Stimulated activated CD8-positive, alpha-beta memory T cell treated with anti-CD3 and anti-CD28 coated beads, Interleukin-7, amount 100 ng/mL, for 4 hours (primary cell): ENCODE results near the gene SPO11.

Experiments
- DNase-seq, 2 donors: peaks; one replicate each; pipeline ENCODE4 v3.0.0-alpha.2; 2020; ENCODE audit warnings: low read depth in 2 of 2

The SPO11 gene, protein sequence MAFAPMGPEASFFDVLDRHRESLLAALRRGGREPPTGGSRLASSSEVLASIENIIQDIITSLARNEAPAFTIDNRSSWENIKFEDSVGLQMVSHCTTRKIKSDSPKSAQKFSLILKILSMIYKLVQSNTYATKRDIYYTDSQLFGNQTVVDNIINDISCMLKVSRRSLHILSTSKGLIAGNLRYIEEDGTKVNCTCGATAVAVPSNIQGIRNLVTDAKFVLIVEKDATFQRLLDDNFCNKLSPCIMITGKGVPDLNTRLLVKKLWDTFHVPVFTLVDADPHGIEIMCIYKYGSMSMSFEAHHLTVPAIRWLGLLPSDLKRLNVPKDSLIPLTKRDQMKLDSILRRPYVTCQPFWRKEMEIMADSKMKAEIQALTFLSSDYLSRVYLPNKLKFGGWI

DNA sequence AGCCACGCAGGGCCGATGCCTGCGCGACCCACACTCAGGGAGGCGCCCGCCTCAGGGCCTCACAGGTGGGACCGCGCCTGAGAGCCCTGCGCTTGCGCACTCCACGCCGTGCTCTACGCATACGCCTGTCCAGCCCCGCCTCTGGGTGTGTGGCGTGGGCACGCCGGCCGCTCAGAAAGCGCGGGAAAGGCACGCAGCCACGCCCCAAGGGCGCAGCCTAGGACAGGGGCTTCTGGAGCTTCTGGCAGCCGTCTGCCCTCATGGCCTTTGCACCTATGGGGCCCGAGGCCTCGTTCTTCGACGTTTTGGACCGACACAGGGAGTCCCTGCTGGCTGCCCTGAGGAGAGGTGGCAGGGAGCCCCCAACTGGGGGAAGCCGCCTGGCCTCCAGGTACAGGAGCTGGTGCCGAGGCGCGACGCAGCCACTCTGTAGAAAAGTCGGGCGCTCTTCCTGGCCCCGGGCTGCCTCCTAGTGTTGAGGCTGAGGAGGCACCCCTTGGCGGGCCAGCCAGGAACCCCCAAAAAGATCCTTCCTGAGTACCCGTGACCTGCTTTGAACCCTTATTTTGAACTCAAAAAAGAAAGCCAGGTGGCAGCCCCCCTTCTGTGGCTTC is at the start of gene SPO11:
TSS of gene SPO11 (plus strand) at position 196 of the 614 bp plus-strand sequence. CDS start at position 261, 65 bp downstream.
- no peak for DNase-seq

DNA sequence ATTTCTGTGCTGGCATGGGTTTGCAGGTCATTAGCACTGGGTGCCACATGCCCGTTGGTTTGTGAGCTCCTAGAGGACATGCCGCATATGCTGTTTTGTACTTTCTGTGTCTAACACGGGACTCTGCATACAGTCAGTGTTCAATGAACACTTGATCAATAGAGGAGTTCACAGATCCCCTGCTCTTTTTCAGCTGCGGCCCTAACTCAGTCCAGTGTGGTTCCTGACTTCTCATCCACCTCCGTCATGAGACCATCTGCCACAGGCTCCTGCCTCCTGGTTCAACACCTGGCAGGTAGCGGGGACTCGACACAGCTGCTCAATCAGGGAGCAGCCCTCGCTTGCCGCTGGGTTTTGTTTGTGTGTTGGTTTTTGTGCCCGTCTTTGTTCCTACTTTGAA is 49.4 kb upstream of the SPO11 start:
- DNase-seq: no peak

DNA sequence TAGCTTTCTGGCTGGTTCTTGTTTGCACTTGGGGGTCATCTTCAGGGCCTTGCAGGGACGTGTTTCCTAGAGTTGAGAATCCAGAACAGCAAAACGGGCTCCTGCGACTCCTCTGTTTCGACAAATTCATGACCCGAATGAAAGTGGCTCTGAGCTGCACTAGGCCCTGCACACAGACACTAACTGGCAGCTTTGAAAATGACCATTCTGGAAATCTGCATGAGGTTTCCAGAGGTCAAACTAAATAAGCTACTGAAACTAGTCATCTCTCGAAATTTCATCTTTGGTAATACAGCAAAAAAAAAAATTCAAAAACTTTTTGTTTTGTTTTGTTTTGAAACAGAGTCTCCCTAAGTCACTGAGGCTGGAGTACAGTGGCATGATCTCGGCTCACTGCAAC is 47.7 kb upstream of the SPO11 start:
- DNase-seq: no peak

DNA sequence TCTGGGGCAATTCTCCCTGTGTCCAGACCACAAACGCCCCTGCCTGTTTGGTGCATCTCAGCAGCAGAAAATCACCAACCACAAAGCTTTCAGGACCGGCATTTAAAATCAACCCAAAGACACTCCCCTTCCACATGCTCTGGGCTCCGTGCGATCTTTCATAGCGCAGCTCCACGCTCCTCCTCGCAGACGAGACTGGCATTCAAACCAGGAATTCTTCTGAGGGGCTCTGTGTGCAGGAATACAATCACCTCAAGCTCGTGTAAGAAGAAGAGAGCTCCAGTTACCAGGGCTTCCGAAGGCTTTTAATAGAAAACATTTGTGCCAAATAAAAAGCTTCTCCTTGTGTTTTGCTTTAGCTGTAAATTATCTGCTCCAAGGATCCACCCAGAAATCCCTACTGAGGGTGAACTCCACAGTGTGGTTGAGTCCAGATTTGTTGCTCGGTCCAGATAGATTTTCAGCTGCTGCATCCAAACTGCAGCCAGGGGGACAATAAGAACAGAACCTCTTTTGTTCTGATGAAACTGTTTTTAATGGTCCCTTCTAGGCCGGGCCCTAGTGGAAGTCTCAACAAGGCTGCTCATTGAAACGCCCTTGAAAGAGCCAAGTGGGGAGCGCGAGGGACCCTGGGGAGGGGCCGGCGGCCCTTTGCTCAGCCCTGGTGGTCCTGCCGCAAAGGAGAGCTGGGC is 46.8 kb upstream of the SPO11 start:
- DNase-seq: no peak

DNA sequence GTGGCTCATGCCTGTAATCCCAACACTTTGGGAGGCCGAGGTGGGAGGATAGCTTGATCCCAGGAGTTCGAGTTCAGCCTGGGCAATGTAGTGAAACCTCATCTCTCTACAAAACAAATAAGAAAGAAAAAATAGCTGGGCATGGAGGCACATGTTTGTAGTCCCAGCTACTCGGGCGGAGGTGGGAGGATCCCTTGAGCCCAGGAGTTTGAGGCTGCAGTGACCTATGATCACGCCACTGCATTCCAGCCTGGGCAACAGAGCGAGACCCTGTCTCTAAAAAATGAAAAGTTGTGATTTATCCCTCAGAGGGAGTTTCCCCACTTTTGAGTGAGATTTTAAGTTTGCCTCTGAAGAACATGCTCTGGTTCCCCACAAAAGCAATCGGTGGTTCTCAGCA is 45.7 kb upstream of the SPO11 start:
- DNase-seq: no peak

DNA sequence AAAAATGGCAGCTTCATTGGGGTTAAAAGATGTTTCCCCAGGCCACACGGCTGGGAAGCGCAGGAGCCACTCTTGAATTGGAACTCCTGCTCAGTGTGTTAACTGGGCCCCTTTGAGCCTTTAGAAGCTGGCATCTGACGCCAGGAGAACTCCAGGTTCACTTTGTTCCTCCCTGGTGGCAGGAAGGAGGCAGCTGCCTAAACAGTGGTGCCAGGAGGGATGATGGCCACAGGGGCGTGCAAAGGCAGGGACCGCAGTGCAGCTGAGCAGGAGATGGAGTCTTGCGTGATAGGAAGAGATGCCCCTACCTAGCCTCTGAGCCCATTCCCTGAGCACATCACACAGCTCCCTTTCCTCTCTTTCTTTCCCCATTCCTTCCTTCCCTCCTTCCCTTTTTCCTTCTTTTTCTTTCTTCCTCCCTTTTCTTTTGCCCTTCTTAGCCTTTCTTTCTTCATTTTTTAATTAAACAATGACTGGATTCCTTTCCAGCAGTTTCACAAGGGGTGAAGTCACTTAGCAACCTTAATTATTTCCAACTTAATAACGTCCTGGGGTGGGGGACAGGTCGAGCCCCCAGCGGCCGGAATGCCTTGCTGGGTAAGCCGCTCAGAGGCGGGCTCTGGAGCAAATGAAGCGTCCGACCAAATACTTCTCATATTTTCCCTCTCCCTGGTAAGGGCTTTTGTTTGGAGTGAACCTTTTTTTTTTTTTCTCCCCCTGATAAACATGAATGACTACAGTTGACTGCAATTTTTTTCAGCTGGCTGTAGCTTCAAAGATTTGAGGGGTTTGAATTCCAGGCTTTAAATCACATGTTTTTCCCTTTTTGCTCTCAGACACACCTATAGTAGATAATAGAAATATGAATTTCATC is 42.4 kb upstream of the SPO11 start:
- no peak for DNase-seq

DNA sequence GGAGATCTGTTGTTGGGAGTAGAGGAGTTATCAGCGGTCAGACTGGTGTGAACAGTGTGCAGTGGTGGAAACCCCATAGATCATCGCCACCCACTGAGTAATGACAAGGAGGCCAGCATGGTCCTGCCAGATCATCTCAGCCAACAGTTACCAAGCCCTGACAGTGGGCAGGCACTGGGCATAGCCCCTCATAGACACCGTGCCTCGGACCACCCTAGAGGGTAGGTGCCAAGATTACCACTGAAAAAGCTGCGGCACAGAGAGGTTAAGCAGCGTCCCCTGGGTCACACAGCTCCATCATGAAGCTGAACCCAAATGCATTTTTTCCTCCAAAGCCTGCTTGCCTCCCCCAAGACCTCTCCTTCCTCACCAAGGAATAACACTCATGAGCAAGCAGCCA is 41.7 kb upstream of the SPO11 start:
- DNase-seq: no peak

DNA sequence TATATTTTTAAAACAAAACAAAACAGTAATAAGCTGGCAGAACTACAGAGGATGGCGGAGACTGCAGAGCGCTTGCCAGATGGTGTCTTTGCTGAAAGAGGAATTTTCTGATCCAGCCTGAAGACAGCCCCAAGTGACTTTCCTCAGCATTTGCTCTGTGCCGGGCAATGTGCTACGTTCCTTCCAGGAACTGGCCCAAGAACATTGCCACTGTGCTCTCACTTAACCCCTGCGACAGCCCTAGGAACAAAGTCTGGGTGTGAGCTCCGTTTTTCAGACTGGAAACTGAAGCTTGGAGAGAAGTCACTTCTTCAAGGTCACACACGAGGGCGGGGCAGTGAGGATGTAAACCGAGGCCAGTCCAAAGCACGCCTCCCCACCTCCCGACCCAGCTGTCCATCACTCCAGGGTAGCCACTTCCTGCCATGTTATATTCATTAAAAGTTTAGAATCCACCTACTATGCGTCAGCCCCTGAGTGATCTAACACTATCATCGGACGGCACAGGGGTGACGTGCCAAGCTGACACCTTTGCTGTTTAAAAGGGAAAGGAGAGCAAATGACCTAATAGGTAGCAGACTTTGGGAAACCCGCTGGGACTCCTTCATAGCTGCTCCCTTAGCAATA is 40.8 kb upstream of the SPO11 start:
- no peak for DNase-seq

DNA sequence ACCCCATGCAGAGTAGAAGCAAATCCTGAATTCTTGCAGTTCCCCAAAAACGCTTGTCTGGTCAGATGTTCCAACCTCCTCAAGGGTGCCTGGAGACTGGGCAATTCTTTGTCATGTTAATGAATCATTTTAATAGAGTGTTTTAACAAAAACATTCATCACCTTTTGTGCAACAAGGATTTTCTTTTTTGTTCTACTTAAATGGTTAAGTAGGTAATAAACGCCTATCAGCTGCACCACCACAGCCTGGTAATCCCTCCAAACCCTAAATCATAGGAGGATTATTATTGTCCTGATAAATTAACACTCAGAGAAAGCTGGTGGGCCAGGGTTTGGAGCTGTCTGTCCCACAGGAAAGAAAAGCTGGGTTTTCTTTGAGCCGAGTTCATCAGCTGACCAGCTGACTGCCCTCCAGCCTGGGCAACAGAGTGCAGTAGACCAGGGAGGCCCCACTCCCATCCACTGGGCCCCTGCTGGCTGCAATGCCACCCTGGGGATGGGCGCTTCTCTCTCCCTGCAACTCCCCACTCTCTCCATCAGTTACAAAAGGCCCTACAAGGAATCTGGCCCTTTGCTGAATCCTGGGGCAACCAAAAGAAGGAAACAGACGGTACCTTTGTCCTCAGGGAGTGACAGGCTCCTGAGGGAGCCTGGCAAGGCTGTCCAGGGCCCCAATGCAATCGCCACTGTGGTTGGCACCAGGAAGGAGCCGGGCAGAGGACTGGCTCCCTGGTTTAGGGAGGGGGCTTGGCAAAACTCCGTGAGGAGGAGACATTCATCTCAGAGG is 40.0 kb upstream of the SPO11 start:
- no peak for DNase-seq

DNA sequence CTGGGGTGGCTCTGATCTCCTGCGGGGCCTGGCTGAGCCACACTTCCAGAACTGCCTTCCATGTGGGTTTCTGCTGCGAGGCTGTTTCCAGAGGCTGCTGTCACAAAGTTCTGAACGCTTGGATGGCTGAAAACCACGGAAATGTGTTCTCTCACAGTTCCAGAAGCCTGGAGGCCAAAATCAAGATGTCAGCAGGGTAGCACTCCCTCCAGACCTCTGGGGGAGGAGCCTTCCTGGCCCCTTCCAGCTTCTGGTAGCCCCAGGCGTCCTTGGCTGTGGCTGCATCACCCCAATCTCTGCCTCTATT is 39.5 kb upstream of the SPO11 start:
- no peak for DNase-seq

DNA sequence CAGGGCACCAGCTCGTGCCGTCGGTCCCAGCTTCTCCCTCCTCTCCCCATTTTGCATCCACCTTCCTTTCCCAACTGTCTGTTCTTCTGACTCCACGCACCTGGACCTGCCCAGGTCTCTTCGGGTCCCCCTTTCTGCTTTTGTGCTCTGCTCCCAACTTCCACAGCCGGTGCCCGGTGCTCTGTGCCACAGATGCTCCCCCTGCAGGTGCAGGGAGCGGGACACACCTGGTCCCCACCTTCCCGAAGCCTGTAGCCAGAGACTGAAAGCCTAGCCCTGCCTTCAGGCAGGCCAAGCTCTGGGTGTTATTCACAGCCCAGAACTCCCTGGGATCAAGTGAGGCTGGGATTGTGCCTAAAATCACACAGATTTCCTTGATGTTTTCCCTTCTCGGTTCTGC is 38.6 kb upstream of the SPO11 start:
- no peak for DNase-seq

DNA sequence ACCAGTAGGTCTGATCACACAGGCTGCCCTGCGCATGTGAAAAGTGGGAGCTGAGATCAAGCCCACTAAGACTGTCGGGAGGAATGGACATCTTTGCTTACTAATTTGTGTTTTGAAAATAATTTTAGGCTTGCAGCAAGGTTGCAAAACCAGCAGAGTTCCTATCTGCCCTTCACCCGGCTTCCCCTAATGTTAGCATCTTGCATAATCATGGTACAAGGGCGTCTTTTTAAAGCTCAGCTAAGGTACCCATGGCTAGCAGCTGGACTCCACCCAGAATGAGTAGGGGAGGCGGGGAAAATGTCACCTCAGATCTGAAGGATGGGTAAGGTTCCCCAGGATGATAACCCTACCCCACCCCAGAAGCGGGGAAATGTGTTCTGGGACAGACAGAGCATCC is 37.9 kb upstream of the SPO11 start:
- no peak for DNase-seq

DNA sequence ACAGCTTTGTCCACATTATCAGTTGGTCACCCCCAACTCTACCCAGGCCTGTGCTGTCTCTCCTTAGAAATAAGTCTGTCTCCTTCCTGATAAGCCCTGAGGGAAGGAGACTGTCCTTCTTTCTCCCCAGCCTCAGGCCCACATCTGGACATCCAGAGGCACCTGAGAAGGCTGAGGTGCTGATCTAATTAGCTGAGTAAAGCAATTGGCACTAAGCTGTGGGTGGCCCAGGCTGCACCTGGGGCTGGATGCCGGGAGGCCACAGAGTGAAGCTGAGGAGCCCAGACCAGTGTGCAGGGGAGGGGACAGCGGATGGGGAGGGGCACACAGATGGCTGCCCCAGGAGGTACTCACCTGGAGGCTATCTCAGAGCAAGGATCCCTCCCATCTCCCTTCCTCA is 37.0 kb upstream of the SPO11 start:
- DNase-seq: no peak

DNA sequence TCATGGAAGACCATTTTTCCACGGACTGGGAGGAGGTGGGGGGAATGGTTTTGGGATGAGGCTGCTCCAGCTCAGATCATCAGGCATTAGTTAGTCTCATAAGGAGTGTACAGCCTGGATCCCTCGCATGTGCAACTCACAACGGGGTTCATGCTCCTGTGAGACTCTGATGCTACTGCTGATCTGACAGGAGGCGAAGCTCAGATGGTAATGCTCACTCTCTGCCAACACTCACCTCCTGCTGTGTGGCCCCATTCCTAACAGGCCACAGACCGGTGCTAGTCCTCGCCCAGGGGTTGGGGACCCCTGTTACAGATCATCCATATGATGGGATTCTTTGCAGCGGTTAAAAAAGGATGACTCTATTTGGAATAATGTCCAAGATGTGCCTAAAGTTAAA is 35.6 kb upstream of the SPO11 start:
- DNase-seq: no peak

DNA sequence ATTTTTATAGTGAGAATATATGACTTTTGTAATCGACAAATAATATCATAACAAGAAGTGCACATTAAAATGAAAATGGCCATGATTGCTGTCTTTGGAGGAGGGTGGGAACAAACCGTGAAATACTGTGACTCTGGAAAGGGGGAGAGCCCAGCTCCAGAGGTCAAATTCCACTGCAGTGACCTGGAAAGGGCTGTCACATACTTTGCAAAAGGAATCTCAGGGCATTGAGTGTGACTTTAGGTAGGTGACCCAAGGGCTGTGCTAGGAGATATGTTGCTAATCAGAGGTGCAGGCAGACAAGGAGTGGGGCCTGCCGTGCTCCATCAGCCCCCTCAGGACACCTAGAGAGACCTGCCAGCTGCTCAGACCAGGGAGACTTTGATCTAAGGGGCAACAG is 35.1 kb upstream of the SPO11 start:
- no peak for DNase-seq

DNA sequence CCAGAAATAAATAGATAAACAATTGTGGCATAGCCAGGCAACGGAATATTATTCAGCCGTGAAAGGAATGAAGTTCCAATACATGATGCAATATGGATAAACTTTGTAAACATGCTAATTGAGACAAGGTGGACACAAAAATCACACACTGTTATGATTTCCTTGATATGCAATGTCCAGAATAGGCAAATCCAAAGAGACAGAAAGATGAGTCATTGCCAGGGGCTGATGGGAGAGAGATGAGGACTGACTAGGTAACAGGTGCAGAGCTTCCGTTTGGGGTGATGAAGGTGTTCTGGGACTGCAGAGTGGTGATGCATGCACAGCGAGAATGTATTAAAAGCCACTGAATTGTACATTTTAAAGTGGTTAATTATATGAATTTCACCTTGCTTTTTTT is 31.1 kb upstream of the SPO11 start:
- DNase-seq: no peak

DNA sequence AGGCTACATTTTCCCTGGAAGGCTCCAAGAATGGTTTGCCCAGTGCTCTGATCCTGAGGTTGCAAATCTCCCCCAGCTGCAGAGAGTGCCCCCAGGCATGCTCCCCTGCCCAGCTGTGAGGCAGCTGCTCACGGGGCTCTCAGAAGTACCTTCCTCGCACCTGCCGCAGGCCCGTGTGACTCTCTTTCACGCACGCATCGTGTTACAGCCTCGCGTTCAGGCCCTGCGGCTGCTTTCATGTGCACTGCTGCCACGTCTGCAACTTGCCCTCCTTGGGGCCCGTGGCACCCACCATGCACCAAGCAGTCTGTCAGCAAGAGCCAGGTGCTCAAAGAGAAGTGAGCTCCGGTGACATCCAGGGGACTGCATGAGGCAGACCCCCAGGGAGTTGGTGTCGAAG is 28.6 kb upstream of the SPO11 start:
- no peak for DNase-seq

DNA sequence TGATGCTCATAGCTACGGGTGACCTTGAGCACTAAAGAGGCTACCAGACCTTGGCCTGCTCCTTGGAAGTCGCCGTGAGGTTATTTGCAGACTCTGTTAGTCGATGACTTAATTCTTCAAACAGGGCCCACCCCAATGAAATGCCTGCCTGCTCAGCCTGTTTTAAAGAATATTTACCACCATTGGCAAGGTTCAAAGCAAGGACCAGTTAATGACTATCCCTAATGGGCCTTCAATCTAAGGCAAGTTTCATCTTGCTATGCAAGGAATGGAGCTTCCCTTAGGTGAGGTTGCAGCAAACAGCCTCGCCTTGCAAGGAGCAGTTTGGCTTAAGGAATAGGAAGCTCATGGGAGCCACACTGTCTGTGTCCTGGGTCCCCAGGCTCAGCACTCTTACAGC is 22.9 kb upstream of the SPO11 start:
- no peak for DNase-seq

DNA sequence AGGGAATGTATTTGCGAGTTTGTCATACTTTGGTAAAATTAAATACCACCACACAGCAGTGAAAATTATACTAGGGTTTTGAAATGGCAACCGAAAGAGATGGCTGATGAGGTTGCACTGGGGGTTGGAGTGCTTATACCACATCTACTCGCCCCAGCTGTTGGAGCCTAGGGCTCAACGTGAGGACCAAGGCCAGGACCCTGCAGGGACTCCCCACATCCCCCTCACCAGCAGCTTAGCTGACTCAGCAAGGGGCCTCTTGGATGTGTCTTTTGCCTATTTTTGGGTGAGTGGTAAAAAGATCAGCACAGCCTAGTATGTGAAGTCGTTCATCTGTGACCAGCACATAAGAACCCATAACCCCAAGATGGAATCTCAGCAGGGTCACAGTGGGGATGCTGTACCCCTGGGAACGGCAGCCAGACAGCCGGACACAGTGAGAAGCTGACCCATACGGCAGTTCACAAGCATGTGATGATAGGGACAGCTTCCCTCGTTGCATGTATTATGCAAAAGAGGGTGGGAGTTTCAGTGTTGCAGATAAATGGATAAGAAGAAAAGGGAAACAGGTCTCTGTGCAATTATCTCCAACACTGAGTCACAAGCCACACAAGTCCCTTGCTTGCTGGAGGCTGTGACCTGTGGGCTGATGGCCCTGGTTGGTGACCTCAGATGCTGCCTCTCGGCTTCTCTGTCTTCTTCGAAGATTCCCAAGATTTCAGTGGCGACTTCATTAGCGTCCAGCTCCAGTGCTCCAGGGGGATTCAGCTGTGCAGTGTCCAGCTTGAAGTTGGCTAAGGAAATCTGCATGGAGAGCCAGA is 20.9 kb upstream of the SPO11 start:
- no peak for DNase-seq

DNA sequence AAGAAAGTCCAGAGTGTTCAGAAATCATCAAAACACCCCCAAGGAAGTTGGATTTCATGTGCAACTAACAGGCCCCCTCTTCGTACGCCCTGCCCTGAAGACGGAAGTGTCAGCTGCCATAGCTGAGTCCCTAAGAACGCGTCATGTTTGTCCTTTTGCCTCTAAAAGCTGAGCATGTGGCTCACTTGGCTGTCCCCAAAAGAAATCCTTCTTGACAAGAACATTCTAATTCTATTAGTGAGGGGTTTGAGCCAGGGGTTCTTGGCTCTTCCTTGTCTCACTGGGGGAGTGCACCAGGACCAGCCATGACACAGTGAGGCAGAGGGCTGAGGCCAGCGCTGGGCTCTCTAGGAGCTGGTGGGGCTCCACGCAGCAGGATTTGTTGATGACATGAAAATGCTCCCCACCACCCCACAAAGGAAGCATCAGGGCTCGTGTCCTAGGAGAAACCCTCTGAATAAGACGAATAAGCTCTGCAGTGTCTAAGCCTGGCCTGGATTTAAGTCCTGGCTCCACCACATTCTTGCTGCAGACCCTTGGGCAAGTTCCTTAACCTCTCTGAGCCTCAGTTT is 20.0 kb upstream of the SPO11 start:
- no peak for DNase-seq
